Measurements from ENCODE around the gene TSC2. TPM values are rescaled to one million over a fixed set of nuclear protein-coding genes. Genes with fewer than 3 reads are reported as not detected.
"Not testable (repeated sequence)": the region's sequence is repeated elsewhere in the genome, so short reads cannot be mapped to it uniquely, and the experiment has no call there.

The TSC2 gene
- total and polyA plus RNA-seq, 9 of the 15 experiments (the other 6 are each of a cell fraction or from before 2014, with no cell fraction given), result 1.3 to 68.1 (median 16.6) TPM

- H3K4me3 ChIP-seq; in situ Hi-C loops (cut with MboI); FAIRE-seq; H3K9me1 ChIP-seq (ENCODE audit: control insufficient read depth, insufficient read depth, low read length); DNase-seq (ENCODE audit: extremely low read depth in 1 of 4, low spot score in 3 of 4); H3K27ac ChIP-seq (ENCODE audit: extremely low read depth, low read depth, low read length); POLR2A ChIA-PET; H3K79me2 ChIP-seq (ENCODE audit: control insufficient read depth, insufficient read depth, low read length); CTCF ChIA-PET (ENCODE audit: low intra/inter-chr PET ratio); H4K20me1 ChIP-seq (replicated peaks; ENCODE audit: control insufficient read depth, insufficient read depth, low read length); H3K27me3 ChIP-seq (ENCODE audit: control insufficient read depth in 2 of 2, insufficient read depth in 2 of 2, low read length in 2 of 2); H2AFZ ChIP-seq (ENCODE audit: low read depth, low read length); H3K9me3 ChIP-seq (replicated peaks; ENCODE audit: control insufficient read depth, insufficient read depth, low read depth, low read length); H3K4me2 ChIP-seq (ENCODE audit: insufficient read depth, low read length); intact Hi-C loops (cut with micrococcal nuclease); BruUV-seq (replicated peaks); ATAC-seq; H3K4me1 ChIP-seq (replicated peaks in 1 of 2; ENCODE audit: control insufficient read depth in 2 of 2, insufficient read depth in 2 of 2, low read length in 2 of 2); H3K9ac ChIP-seq (ENCODE audit: insufficient read depth in 1 of 2, low read depth in 2 of 2, low read length in 2 of 2): not testable (repeated sequence)
- H3K36me3 ChIP-seq (ENCODE audit: control insufficient read depth, insufficient read depth, low read length), result peaks cover 25% of the 10 kb centered on the region; the same call in 1 of the 3 replicates
- TF ChIP-seq POLR2G (IDR thresholded peaks at IDR 0.05; ENCODE audit: low read depth, low read length), result 0 out of 2 replicates have a peak, but pooled peaks have one; percentile 1
- 83% methylated on average over 12 of the region's 17 CpGs for WGBS (ENCODE audit: insufficient coverage, low coverage, missing lambda C conversion rate)
These were observed 59.5 kb downstream of the TSC2 start for GRCh38 chr16:2107121-2107790.

- POLR2A ChIA-PET; H3K9me1 ChIP-seq (ENCODE audit: control insufficient read depth, insufficient read depth, low read length); H3K27ac ChIP-seq (ENCODE audit: extremely low read depth, low read depth, low read length); H3K4me1 ChIP-seq (replicated peaks in 1 of 2; ENCODE audit: control insufficient read depth in 2 of 2, insufficient read depth in 2 of 2, low read length in 2 of 2); H4K20me1 ChIP-seq (replicated peaks; ENCODE audit: control insufficient read depth, insufficient read depth, low read length); H3K4me3 ChIP-seq; CTCF ChIA-PET (ENCODE audit: low intra/inter-chr PET ratio); H3K4me2 ChIP-seq (ENCODE audit: insufficient read depth, low read length); H2AFZ ChIP-seq (ENCODE audit: low read depth, low read length); DNase-seq (ENCODE audit: extremely low read depth in 1 of 4, low spot score in 3 of 4); ATAC-seq; BruUV-seq (replicated peaks); H3K27me3 ChIP-seq (ENCODE audit: control insufficient read depth in 2 of 2, insufficient read depth in 2 of 2, low read length in 2 of 2); H3K79me2 ChIP-seq (ENCODE audit: control insufficient read depth, insufficient read depth, low read length); in situ Hi-C loops (cut with MboI); intact Hi-C loops (cut with micrococcal nuclease); FAIRE-seq; H3K9ac ChIP-seq (ENCODE audit: insufficient read depth in 1 of 2, low read depth in 2 of 2, low read length in 2 of 2); H3K9me3 ChIP-seq (replicated peaks; ENCODE audit: control insufficient read depth, insufficient read depth, low read depth, low read length): not testable (repeated sequence)
- TF ChIP-seq POLR2G (IDR thresholded peaks at IDR 0.05; ENCODE audit: low read depth, low read length), result 0 out of 2 replicates have a peak, but pooled peaks have one; percentile 3
- WGBS (ENCODE audit: insufficient coverage, low coverage, missing lambda C conversion rate), result 100% methylated on average over 5 of the region's 23 CpGs
- peaks cover 24% of the 10 kb centered on the region; the same call in 1 of the 3 replicates for H3K36me3 ChIP-seq (ENCODE audit: control insufficient read depth, insufficient read depth, low read length)
These were observed 60.0 kb downstream of the TSC2 start for GRCh38 chr16:2107791-2108125.

Data from K562 (cell line).